Measurements from ENCODE around the gene DNAH2.

DNA sequence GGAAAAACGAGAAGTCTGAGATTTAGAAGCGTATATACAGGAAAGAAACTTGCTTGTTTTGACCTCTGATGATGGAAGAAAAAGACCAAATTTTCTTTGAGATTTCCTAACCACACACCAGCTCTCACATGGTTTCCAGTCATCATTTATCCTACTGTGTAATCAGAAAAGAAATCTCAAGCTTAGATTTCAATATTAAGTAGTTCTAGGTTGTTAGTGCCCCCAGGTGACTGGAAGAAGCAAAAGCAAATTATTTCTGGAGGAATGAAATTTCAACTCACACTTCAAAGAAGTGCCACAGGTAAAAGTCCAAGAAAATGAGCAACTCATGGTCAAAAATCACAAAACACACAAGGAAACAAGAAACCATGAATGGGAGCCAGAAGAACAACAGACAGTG is 64.7 kb downstream of the DNAH2 start:
- TF ChIP-seq FOXM1 (IDR thresholded peaks at IDR 0.05; ENCODE audit: borderline replicate concordance) = no peak
- no peak for TF ChIP-seq SUZ12 (IDR thresholded peaks at IDR 0.05)
- no peak for TF ChIP-seq HDGF (IDR thresholded peaks at IDR 0.05; ENCODE audit: borderline replicate concordance)
- no peak for TF ChIP-seq FOXK2 (IDR thresholded peaks at IDR 0.05)
- no peak for TF ChIP-seq BHLHE40 (IDR thresholded peaks at IDR 0.05; ENCODE audit: borderline replicate concordance)
- no peak for TF ChIP-seq CTBP1 (IDR thresholded peaks at IDR 0.05; ENCODE audit: borderline replicate concordance)
- no peak for TF ChIP-seq FOXA1 (IDR thresholded peaks at IDR 0.05)

Measured in HEK293T (cell line).